Keratinocyte (primary cell): Measurements from ENCODE around the gene BMPR1B. TPM values are rescaled to one million over a fixed set of nuclear protein-coding genes. Genes with fewer than 3 reads are reported as not detected.

Source experiments
- DNase-seq: peaks from one replicate; pipeline ENCODE4 v3.0.0-alpha.2; 2011; ENCODE audit warnings: low read depth, missing footprints, low spot score
- FAIRE-seq: peaks from 2 replicates; lab custom pipeline; 2011; peaks lifted over from hg19 to GRCh38; lab: Jason Lieb, UNC
- H2AFZ ChIP-seq: 2 replicates; pipeline ENCODE4 v1.6.0; 2012; ENCODE audit warnings: low read length, control low read depth, inconsistent platforms; ENCODE audit not compliant: control insufficient read depth
- H3K27ac ChIP-seq: 2 replicates; pipeline ENCODE4 v1.5.1; 2011; ENCODE audit warnings: low read length; ENCODE audit not compliant: control insufficient read depth, insufficient read depth
- H3K27me3 ChIP-seq: 3 replicates; pipeline ENCODE4 v1.6.0; 2011; ENCODE audit warnings: low read length; ENCODE audit not compliant: control insufficient read depth, insufficient read depth; ENCODE audit errors: extremely low read depth
- H3K36me3 ChIP-seq, 2 experiments: 2 replicates in 1 of 2; 3 replicates in 1 of 2; pipeline ENCODE4 v1.5.1; 2011; ENCODE audit warnings: low read length in 2 of 2, mild to moderate bottlenecking in 1 of 2; ENCODE audit not compliant: control insufficient read depth in 2 of 2, insufficient read depth in 2 of 2; ENCODE audit errors: extremely low read depth in 1 of 2
- H3K4me1 ChIP-seq: 3 replicates; pipeline ENCODE4 v1.5.1; 2011; ENCODE audit warnings: low read length; ENCODE audit not compliant: control insufficient read depth, insufficient read depth; ENCODE audit errors: extremely low read depth
- H3K4me2 ChIP-seq: 3 replicates; pipeline ENCODE4 v1.6.0; 2011; ENCODE audit warnings: low read depth, low read length; ENCODE audit not compliant: control insufficient read depth, insufficient read depth; ENCODE audit errors: extremely low read depth
- H3K4me3 ChIP-seq, 3 experiments: fragments of 200-600 bp in 1 of 3; sonication (generic) in 1 of 3; 2 replicates in 2 of 3; 3 replicates in 1 of 3; pipeline ENCODE4 v1.5.1; 2011 to 2016; ENCODE audit warnings: low read length in 3 of 3, mild to moderate bottlenecking in 3 of 3, control low read depth in 2 of 3, inconsistent platforms in 1 of 3, low read depth in 1 of 3, mixed read lengths in 1 of 3, mixed run types in 1 of 3, moderate library complexity in 1 of 3; ENCODE audit not compliant: control insufficient read depth in 2 of 3, insufficient read depth in 2 of 3; ENCODE audit errors: extremely low read depth in 1 of 3
- H3K79me2 ChIP-seq: 2 replicates; pipeline ENCODE4 v1.6.0; 2012; ENCODE audit warnings: low read length; ENCODE audit not compliant: control insufficient read depth, insufficient read depth
- H3K9ac ChIP-seq: 3 replicates; pipeline ENCODE4 v1.6.0; 2011; ENCODE audit warnings: low read length; ENCODE audit not compliant: control insufficient read depth, insufficient read depth; ENCODE audit errors: extremely low read depth
- H3K9me1 ChIP-seq: 3 replicates; pipeline ENCODE4 v1.6.0; 2011; ENCODE audit warnings: low read length; ENCODE audit not compliant: control insufficient read depth, insufficient read depth; ENCODE audit errors: extremely low read depth
- H3K9me3 ChIP-seq: 2 replicates; pipeline ENCODE4 v1.5.1; 2012; ENCODE audit warnings: low read depth, low read length; ENCODE audit not compliant: control insufficient read depth
- H4K20me1 ChIP-seq: 3 replicates; pipeline ENCODE4 v1.6.0; 2011; ENCODE audit warnings: low read length; ENCODE audit not compliant: control insufficient read depth, insufficient read depth; ENCODE audit errors: extremely low read depth
- CTCF ChIP-seq, 3 experiments: IDR thresholded peaks in 1 of 3; conservative IDR thresholded peaks in 1 of 3; optimal IDR thresholded peaks in 1 of 3; 2 replicates in 2 of 3; 3 replicates in 1 of 3; pipeline versions ENCODE3 to v1.5.1; 2011; ENCODE audit warnings: low read length in 3 of 3, mild to moderate bottlenecking in 3 of 3, moderate library complexity in 2 of 3, control low read depth in 1 of 3, inconsistent platforms in 1 of 3; ENCODE audit not compliant: insufficient read depth in 2 of 3; ENCODE audit errors: extremely low read depth in 1 of 3
- EZH2 ChIP-seq: IDR thresholded peaks from one replicate; pipeline ENCODE4 v1.6.1; 2012; ENCODE audit warnings: inconsistent platforms, mild to moderate bottlenecking, low read length, moderate library complexity
- dilution Hi-C: fragments of 300-500 bp; cut with MboI; formaldehyde crosslinking; loops from one replicate; pipeline ENCODE4 v1.7.0; 2020; ENCODE audit warnings: low sequenced_read_pairs; ENCODE audit not compliant: extremely low pct_ligation_motif_present
- polyA plus RNA-seq, 5 experiments: library from polyadenylated mRNA; depleted of rRNA in 3 of 5; stranded (reverse) in 3 of 5; stranded (forward) in 1 of 5; unstranded in 1 of 5; fragments of >200 nt; gene quantifications; 1 replicate in 1 of 5; 2 replicates in 3 of 5; 3 replicates in 1 of 5; pipeline versions ENCODE4 v1.2.1 to v1.2.3, GENCODE V29; 2011 to 2012; ENCODE audit warnings: missing spikeins in 2 of 5, low read depth in 1 of 5, low replicate concordance in 1 of 5

The BMPR1B gene
- polyA plus RNA-seq, 1 donor (not counting 4 experiments of a cell fraction or from before 2014, with no cell fraction given): 0.89 TPM

GRCh38 chr4:94721310-94721709 is 36.4 kb upstream of the BMPR1B start:
- Histone ChIP-seq H3K79me2 (no peaks in the 10 kb centered on the region), H3K36me3 (no peaks in the 10 kb centered on the region), H3K9me1 (no peaks in the 10 kb centered on the region), H3K27me3 (no peaks in the 10 kb centered on the region), H3K9ac (no peak overlapping the region), H2AFZ (no peak overlapping the region), H3K27ac (no peak overlapping the region), H4K20me1 (no peaks in the 10 kb centered on the region), H3K9me3 (no peaks in the 10 kb centered on the region), H3K4me1 (no peaks in the 10 kb centered on the region), H3K4me3 (no peak overlapping the region), H3K4me2 (no peak overlapping the region)
- dilution Hi-C loops: no loop called here
- TF ChIP-seq CTCF (optimal IDR thresholded peaks at IDR 0.05 in 1 of 3, IDR thresholded peaks at IDR 0.05 in 1 of 3, conservative IDR thresholded peaks at IDR 0.05 in 1 of 3; ENCODE audit: extremely low read depth in 1 of 3, insufficient read depth in 2 of 3, low read length in 3 of 3) (no peak), EZH2 (no peak)
- DNase-seq (no peak), FAIRE-seq (no peak)

- Histone ChIP-seq H3K9me3 (no peaks in the 10 kb centered on the region), H3K36me3 (no peaks in the 10 kb centered on the region), H3K79me2 (no peaks in the 10 kb centered on the region), H4K20me1 (no peaks in the 10 kb centered on the region), H3K9me1 (no peaks in the 10 kb centered on the region), H3K4me3 (no peak overlapping the region), H2AFZ (no peak overlapping the region), H3K27me3 (no peaks in the 10 kb centered on the region), H3K4me1 (no peaks in the 10 kb centered on the region), H3K27ac (no peak overlapping the region), H3K4me2 (no peak overlapping the region), H3K9ac (no peak overlapping the region)
- TF ChIP-seq CTCF (optimal IDR thresholded peaks at IDR 0.05 in 1 of 3, IDR thresholded peaks at IDR 0.05 in 1 of 3, conservative IDR thresholded peaks at IDR 0.05 in 1 of 3; ENCODE audit: extremely low read depth in 1 of 3, insufficient read depth in 2 of 3, low read length in 3 of 3): no peak
- no peak for TF ChIP-seq EZH2
- no peak for FAIRE-seq
- DNase-seq: no peak
- dilution Hi-C loops: no loop called here
These were observed 35.5 kb upstream of the BMPR1B start for GRCh38 chr4:94722270-94722669.
